ENCODE data around the gene NSMF. TPM values are rescaled to one million over a fixed set of nuclear protein-coding genes. Genes with fewer than 3 reads are reported as not detected.

The NSMF gene
- total RNA-seq, 2 donors from 2014 or later = 16.2 to 26.2 TPM

GRCh38 chr9:137498720-137499150 is 39.6 kb upstream of the NSMF start:
- H3K27ac ChIP-seq = no peak overlapping the region
- H3K4me3 ChIP-seq = no peak overlapping the region
- H3K4me1 ChIP-seq = no peaks in the 10 kb centered on the region
- no peaks in the 10 kb centered on the region for H3K27me3 ChIP-seq
- peaks cover 12% of the 10 kb centered on the region for H3K36me3 ChIP-seq
- no peak for DNase-seq (ENCODE audit: low spot score)
- H3K9me3 ChIP-seq = no peaks in the 10 kb centered on the region
- TF ChIP-seq CTCF (IDR thresholded peaks at IDR 0.05) = no peak

- no peak for DNase-seq (ENCODE audit: low spot score)
- no peaks in the 10 kb centered on the region for H3K4me1 ChIP-seq
- H3K9me3 ChIP-seq = no peaks in the 10 kb centered on the region
- TF ChIP-seq CTCF (IDR thresholded peaks at IDR 0.05) = no peak
- peaks cover 12% of the 10 kb centered on the region for H3K36me3 ChIP-seq
- H3K4me3 ChIP-seq = no peak overlapping the region
- no peaks in the 10 kb centered on the region for H3K27me3 ChIP-seq
- no peak overlapping the region for H3K27ac ChIP-seq
Measured at GRCh38 chr9:137497921-137498719, 39.0 kb upstream of the NSMF start.

- DNase-seq (ENCODE audit: low spot score) = no peak
- Histone ChIP-seq H3K27me3 (no peaks in the 10 kb centered on the region), H3K4me1 (no peaks in the 10 kb centered on the region), H3K27ac (no peak overlapping the region), H3K9me3 (no peaks in the 10 kb centered on the region), H3K36me3 (peaks cover 12% of the 10 kb centered on the region), H3K4me3 (no peak overlapping the region)
- TF ChIP-seq CTCF (IDR thresholded peaks at IDR 0.05) = no peak
Measured at GRCh38 chr9:137496601-137497375, 37.7 kb upstream of the NSMF start.

GRCh38 chr9:137494550-137495351 is 35.6 kb upstream of the NSMF start:
- no peak for DNase-seq (ENCODE audit: low spot score)
- TF ChIP-seq CTCF (IDR thresholded peaks at IDR 0.05) = no peak

GRCh38 chr9:137494104-137494544 is 35.0 kb upstream of the NSMF start:
- no peak for TF ChIP-seq CTCF (IDR thresholded peaks at IDR 0.05)
- Histone ChIP-seq H3K27me3 (no peaks in the 10 kb centered on the region), H3K36me3 (peaks cover 6% of the 10 kb centered on the region), H3K4me3 (no peak overlapping the region), H3K4me1 (no peaks in the 10 kb centered on the region), H3K9me3 (no peaks in the 10 kb centered on the region), H3K27ac (no peak overlapping the region)
- no peak for DNase-seq (ENCODE audit: low spot score)

More at GRCh38 chr9:137494550-137495351, 35.6 kb upstream of the NSMF start:
- H3K27me3 ChIP-seq = no peaks in the 10 kb centered on the region
- no peaks in the 10 kb centered on the region for H3K9me3 ChIP-seq
- H3K4me1 ChIP-seq = no peaks in the 10 kb centered on the region
- H3K27ac ChIP-seq = no peak overlapping the region
- H3K36me3 ChIP-seq = peaks cover 6% of the 10 kb centered on the region
- H3K4me3 ChIP-seq = no peak overlapping the region
